ENCODE measurements around the gene SETDB1.
"Not testable (repeated sequence)": the region's sequence is repeated elsewhere in the genome, so short reads cannot be mapped to it uniquely, and the experiment has no call there.

SETDB1 gene

DNA sequence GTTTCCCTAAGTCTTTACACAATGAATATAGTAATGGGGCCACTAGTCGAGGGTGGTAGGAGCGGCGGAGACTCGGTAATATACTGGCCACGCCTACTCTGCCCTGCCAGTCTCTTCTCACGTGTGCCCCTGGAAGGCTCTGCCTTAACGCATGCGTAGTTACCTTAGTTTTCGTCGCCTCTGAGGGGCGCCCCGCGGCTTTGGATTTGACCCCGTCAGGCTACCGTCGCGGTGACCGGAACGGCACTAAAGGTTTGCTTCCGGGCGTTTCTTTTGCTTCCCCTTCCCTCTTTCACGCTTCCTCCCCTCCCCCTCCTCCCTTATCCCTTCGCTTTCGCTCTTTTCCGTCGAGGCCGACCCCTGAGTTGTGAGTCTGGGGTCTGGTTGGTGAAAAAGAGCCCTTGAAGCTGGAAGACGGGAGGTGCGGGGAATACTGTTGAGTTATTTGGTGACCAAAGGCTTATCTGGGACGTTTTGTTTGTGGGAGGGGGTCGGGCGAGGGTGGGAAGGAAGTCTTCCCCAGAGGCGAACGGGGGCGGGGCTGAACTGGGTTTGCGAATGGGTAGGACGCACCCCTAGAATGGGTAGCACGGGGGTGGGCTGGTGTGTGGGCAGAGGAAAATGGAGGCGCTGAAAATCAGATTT lies at the start of gene SETDB1:
Gene SETDB1, plus strand, starts transcription at position 267 of the 645 bp plus-strand sequence. CDS start 1,352 bp downstream, outside the sequence.
- peak; percentile 100 for DNase-seq

DNA sequence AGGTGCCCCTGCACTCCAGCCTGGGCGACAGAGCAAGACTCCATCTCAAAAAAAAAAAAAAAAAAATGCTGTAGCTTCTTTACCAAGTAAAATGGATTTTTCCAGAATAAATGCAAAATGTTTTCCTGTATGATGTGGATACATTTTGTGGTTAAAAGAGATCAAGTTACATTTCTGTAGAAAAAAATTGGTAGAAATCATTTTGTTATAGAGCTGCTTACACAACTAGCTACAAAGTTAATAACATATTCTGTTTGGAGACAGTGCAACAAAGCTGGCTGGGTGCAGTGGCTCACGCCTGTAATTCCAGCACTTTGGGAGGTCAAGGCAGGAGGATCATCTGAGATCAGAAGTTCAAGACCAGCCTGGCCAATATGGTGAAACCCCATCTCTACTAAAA lies 47.2 kb upstream of the SETDB1 start:
- DNase-seq, result not testable (repeated sequence)

DNA sequence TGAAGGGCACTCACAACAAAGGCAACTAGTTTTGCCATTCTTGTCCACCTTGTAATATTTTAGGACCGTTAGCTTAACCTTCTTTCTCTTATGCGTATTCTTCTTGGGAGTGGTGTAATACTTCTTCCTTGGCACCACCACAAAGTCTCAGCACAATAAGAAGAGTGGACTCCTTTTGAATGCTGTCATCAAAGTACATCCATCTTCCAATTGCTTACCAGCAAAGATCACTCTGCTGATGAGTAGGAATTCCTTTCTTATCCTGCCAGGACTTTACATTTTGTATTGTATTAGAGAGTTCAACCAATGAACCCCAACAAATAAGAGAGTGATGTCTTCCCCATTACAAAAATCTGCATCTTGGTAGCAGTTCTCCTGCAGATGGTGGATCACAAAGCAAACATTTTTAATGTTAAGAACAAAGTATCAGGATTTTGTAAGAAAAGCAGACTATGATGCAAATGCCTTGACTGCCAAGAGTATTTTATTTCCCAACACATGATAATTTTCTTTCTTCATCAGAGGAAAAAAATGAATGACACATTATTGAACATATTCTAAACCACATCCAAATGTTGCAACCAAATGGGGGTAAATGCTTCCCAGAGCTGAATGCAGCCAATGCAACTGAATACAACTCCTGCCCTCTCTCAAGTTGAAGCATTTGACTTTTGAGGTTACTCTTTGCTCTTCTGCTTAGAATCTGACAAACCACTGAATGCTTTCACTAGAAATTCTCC lies 44.7 kb upstream of the SETDB1 start:
- no peak for DNase-seq

DNA sequence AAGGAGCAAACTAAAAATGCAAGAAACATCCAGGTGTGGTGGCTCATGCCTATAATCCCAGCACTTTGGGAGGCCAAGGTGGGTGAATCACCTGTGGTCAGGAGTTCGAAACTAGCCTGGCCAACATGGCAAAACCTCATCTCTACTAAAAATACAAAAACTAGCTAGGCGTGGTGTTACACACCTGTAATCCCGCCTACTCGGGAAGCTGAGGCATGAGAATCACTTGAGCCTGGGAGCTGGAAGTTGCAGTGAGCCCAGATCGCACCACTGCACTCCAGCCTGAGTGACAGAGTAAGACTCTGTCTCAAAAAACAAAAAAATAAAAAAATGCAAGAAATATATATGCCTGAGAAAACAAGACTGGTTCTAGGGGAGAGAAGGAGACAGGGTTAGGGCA lies 43.0 kb upstream of the SETDB1 start:
- not testable (repeated sequence) for DNase-seq

DNA sequence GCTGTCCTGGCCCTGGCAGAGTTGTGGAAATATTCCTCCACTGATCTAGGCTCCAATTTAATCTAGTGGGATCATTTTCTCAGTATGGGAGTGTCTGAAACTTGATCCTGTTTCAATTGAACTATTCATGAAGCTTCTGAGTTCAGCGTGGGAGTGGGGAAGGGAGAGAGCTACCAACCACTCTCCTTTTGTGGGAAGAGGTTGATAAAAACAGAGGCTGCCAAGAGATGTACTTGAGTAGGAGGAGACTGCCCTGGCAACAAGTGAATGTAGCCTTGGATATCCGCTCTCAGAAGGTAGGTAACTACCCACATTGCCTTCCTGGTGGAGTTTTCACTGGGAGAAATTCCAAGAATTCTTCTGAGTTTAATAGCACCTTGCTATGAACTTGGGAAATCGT lies 39.1 kb upstream of the SETDB1 start, which contains the start of gene CTXND2:
Gene CTXND2, plus strand, starts transcription at position 119 of the 400 bp plus-strand sequence. CDS start 25,179 bp downstream, outside the sequence.
- no peak for DNase-seq

DNA sequence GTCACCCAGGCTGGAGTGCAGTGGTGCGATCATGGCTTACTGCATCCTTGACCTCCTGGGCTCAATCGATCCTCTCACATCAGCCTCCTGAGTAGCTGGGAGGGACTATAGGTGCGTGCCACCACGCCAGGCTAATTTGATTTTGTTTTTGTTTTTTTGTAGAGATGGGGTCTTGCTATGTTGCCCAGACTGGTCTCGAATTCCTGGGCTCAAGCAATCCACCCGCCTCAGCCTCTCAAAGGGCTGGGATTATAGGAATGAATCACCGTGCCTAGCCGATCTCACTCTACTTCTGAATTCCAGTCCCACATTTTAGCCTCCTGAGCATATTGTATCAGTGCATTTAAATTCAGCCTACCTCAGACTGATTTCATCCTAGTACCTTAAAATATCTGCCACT lies 37.4 kb upstream of the SETDB1 start:
- no peak for DNase-seq

DNA sequence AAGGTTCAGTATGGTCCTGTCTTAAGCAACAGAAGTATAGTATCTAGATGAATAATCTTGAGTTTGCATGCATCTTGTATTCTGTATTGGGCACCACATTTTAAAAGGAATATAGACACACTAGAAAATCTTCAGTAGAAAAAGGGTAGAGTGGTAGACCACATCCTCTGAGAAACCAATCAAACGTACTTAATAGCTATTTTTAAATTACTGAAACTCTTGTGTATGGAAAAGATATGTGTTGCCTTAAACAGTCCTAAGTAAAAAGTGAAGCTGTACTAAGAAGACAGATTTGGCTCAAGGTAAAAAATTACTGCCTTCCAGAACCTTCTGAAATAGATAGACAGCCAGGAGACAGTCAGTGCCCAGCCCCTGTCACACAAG lies 36.1 kb upstream of the SETDB1 start:
- no peak for DNase-seq

DNA sequence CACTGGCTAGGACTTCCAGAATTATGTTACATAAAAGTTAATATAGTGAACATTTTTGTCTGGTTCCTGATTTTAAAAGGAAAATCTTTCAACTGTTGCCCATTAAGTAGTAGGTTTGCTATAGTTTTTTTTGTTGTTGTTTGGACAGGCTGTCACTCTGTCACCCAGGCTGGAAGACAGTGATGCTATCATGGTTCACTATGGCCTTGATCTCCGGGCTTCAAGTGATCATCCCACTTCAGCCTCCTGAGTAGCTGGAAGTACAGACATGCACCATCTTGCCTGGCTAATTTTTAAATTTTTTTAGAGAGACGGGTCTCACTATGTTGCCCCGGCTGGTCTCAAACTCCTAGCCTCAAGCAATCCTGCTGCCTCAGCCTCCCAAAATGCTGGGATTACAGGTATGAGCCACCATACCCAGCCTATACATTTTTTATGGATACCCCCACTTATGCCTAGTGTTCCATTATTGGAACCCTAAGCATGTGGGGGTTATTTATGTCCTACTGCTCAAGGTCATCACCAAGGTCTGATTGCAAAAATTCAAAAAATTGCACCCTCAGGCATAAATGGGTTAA lies 32.7 kb upstream of the SETDB1 start:
- DNase-seq, result no peak

DNA sequence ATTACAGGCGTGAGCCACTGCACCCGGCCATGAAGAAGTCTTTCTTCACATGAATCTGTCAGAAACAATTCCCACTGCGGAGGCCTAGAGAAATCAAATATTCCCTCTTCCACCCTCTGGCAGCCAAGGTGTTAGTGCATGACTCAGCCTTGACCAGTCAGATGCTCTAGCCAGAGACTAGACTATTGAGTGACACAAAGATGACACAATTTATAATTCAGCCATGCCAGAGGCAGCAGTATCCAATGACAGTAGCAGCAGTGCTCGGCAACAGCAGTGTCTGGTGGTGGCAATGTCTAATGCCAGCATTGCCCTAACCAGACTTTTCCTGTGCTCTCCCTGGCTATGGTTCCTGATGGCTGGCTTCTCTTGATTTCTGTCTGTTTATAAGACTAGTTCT lies 30.5 kb upstream of the SETDB1 start:
- no peak for DNase-seq

DNA sequence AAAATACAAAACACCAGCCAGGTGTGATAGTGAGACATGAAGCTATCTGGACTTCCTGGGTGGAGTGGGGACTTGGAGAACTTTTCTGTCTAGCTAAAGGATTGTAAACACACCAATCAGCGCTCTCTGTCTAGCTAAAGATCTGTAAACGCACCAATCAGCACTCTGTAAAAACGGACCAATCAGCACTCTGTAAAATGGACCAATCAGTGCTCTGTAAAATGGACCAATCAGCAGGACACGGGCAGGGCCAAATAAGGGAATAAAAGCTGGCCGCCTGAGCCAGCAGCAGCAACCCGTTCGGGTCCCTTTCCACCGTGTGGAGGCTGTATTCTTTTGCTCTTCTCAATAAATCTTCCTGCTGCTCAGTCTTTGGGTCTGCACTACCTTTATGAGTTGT lies 26.4 kb upstream of the SETDB1 start:
- DNase-seq, result not testable (repeated sequence)

DNA sequence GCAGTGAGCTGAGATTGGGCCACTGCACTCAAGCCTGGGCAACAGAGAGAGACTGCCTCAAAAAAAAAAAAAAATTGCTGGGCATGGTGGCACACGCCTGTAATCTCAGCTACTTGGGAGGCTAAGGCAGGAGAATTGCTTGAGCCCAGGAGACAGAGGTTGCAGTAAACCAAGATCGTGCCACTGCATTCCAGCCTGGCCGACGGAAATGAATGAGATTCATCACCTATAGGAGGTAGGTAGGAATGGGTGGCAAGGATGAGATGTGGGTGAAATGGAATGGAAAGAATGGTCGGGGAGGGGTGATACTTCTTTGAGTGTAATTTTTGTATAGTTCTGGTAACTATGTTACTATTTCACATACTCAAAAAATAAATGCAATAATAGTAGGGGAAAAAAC lies 23.8 kb upstream of the SETDB1 start:
- no peak for DNase-seq

DNA sequence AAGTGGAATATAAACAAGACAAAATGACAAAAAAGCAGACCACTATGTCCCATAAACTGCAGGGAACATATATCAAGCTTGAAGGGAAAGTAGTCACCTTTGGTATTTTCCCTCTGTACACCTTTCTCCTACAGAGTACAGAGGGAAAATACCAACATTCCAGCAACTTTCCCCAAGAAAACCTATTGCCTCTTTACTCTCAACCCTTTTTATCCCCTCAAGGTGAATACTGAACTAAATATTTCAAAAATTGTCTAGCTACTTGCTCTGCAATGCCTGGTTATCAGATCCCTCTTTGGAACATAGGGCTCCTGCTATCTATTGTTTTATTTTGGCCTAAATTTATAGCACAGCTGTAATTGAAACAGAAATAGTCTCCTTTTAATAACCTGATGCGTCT lies 23.4 kb upstream of the SETDB1 start:
- DNase-seq, result no peak

DNA sequence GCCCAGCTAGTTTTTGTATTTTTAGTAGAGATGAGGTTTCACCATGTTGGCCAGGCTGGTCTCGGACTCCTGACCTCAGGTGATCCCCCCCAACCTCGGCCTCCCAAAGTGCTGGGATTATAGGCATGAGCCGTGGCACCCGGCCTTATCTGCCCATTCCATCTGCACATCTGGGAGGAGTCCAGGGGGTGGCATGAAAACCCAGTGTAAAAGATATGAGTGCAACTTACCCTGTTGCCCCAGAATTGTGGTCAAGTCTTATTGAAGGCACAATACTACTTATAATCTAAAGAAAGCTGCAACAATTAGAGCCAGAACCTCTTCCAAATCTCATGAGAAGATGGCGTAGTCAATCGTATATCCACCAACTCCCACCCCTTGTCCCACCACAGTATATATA lies 20.9 kb upstream of the SETDB1 start:
- DNase-seq, result no peak

DNA sequence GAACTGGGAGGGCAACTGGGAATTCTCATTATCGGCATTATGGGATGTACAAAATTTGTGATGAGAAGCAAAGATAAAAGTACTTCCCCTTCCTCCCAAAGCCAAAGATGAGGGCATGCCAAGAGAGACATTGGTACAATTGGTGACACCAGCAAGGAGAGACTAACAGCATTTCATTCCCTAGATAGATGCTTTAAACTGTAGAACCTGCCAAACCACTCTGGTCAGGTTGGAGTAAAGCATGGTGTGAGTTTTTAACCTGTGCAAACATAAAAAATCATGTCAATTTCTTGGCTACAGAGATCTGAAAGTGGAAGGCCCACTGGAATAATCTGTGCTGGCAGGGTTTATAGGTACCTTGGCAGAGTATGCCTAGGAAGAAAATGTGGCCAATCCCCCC lies 19.8 kb upstream of the SETDB1 start:
- no peak for DNase-seq

DNA sequence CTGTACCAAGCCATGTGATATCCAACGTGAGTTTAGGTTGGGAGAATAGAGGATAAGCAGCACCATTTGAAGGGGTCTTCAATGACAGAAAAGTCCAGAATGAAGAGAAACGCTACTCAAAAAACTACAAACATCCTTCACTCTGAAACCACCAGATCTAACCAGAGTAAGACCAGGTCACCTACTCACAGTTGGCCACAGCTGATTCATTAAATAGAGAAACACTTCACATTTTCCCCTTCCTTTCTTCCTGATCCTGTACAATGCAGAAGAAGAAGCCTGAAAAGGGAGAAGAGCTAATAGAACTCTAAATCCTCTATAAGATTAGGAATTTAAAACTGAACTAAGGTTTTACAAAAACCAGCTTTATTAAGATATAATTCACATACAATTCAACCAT lies 19.4 kb upstream of the SETDB1 start:
- no peak for DNase-seq

DNA sequence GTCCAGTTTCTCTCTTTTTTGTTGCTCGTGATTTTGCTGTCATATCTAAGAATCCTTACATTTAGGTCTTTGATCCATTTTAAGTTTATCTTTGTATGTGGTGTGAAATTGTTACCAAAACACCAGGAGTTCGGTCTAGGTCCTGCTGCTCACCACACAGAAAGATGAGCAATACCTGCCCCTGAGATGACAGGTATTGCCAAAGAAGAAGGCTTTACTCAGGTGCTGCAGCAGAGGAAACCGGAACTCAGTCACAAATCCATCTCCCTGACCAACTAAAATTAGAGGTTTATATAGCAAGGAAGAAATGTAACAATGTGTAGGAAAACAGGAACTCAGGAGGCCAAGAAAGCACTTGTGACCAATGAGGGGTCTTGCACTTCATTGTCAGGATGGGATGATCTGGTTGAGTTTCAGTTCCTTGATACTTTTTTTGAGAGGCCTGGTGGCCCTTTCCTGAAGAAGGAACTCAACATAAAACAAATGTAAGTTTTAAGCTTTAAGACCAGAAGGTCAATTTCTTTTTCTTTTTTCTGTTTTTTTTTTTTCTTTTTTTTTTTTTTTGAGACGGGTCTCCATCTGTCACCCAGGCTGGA lies 16.5 kb upstream of the SETDB1 start:
- no peak for DNase-seq

DNA sequence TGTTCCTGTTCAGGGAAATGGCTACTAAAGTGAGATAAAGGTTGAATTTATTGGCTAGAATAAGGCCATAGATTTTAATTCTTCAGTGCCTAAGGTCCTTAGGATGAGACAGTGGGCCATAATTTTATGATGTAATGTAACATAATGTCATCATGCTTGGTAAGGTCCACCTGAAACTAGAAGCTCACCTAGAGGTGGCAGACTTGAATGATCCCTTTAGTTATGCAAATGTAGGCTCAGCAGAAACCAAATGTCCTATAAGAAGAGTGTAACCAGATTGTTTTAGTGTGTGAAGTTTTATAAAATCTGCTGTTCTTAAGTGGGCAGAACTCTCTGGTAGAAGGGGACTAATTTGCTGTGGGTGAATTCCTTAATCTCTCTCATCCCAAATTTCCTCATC lies 13.5 kb upstream of the SETDB1 start:
- no peak for DNase-seq

DNA sequence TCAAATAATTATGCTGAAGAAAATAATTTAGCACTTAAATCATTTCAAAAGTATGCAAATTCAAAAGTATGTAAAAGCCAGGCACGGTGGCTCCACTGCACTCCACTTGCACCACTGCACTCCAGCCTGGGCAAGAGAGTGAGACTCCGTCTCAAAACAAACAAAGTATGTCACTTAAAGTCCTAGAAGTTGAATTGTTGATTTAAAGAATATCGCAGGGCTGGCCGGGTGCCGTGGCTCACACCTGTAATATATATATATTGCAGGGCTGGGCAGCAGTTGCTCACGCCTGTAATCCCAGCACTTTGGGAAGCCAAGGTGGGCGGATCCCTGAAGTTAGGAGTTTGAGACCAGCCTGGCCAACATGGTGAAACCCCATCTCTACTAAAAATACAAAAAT lies 8.8 kb upstream of the SETDB1 start:
- no peak for DNase-seq

DNA sequence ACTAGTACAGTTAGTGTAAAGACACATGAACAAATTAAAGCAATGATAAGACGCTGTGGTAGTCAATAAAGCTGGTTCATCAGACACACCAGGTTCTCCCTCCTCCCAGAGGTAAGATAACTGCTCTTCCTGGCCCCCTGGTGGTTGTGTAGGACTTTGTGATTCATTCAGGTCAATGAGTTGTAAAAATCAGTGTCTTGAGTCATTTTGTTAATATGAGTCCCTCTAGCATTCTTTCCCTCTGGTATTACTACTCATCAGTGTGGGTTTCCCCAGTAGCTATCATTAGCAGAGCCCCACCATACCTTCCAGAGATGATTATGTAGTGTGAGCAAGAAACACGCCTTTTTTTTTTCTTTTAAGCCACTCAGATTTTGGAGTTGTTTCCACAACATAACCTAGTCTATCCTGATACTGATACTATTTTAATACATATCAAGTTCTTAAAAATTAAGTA lies 3.6 kb upstream of the SETDB1 start:
- peak; percentile 93 for DNase-seq

DNA sequence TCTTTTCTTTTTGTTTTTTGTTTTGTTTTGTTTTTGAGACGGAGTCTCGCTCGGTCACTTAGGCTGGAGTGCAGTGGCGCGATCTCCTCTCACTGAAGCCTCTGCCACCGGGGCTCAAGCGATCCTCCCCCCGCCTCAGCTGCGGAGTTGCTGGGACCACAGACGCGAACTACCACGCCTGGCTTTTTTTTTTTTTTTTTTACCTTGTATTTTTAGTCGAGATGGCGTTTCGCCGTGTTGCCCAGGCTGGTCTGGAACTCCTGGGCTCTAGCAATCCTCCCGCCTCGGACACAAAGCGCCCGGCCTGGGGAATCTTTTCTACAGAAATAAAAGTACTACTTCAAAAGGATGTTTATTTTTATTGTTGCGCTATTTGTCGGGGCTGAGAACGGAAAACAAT lies 1.1 kb upstream of the SETDB1 start:
- no peak for DNase-seq

DNA sequence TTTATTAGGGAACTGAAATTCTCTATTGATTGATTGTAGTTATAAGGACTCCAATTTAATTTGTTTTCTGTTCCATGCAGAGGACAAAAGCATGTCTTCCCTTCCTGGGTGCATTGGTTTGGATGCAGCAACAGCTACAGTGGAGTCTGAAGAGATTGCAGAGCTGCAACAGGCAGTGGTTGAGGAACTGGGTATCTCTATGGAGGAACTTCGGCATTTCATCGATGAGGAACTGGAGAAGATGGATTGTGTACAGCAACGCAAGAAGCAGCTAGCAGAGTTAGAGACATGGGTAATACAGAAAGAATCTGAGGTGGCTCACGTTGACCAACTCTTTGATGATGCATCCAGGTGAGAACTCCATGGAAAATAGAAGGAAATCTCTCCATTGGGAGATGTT lies 1.5 kb downstream of the SETDB1 start:
- no peak for DNase-seq

DNA sequence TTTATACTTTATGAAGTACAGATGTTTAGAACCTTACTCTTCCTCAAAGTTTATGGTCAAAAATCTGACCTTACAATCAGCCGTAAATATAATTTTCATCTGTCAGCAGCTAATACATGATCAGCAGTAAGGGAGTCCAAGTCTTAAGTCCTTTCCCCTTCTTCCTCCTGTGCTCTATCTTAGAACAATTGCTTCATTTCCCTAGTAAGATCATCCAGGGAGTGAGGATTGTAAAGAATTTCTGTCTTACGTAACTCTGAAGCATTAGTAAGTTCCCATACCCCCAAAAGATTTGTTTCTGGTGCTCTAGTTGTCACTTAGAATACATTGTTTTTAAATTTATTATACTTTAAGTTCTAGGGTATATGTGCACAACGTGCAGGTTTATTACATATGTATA lies 2.1 kb downstream of the SETDB1 start:
- DNase-seq, result no peak

DNA sequence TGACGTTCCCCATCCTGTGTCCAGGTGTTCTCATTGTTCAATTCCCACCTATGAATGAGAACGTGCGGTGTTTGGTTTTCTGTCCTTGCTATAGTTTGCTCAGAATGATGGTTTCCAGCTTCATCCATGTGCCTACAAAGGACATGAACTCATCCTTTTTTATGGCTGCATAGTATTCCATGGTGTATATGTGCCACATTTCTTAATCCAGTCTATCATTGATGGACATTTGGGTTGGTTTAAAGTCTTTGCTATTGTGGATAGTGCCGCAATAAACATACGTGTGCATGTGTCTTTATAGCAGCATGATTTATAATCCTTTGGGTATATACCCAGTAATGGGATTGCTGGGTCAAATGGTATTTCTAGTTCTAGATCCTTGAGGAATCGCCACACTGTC lies 2.6 kb downstream of the SETDB1 start:
- not testable (repeated sequence) for DNase-seq

DNA sequence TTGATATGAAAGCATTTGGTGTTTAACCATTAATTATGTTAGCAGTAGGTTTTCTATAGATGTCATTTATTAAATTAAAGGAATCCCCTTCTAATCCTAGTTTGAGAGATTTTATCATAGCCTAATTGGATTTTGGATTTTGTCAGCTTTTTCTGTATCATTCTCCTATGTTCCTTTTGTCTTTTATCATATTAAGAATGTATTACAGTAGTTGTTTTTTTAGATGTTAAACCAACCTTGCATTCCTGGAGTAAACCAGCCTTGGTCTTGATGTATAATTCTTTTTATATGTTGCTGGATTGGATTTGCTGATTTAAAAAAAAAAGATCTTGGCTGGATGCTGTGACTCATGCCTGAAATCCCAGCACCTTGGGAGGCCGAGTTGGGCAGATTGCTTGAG lies 5.6 kb downstream of the SETDB1 start:
- DNase-seq, result no peak

Measured in NCI-H82 (cell line).